NK-92 treated with Interleukin-12 subunit alpha and Interleukin-12 subunit beta, amount 100 ng/mL, for 24 hours (cell line): ENCODE measurements around the gene PPP1R3F.
"Not testable (repeated sequence)": the region's sequence is repeated elsewhere in the genome, so short reads cannot be mapped to it uniquely, and the experiment has no call there.

Experiments
- DNase-seq: peaks from one replicate; lab custom pipeline; 2025; lab: John Stamatoyannopoulos, UW

The PPP1R3F gene

GRCh38 chrX:49316085-49316484 lies 46.5 kb downstream of the PPP1R3F start:
- no peak for DNase-seq

DNA sequence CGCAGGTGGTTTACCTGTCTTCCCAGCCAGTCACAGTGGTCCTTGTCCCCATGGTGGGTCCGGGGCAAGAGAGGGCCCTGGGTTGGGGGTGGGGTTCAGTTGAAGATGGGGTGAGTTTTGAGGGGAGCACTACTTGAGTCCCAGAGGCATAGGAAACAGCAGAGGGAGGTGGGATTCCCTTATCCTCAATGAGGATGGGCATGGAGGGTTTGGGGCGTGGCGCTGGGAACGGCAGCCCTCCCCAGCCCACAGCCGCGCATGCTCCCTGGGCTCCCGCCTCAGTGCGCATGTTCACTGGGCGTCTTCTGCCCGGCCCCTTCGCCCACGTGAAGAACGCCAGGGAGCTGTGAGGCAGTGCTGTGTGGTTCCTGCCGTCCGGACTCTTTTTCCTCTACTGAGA lies 52.1 kb downstream of the PPP1R3F start, which contains the start of gene GAGE12J:
Gene GAGE12J, plus strand, starts transcription at position 301 of the 400 bp plus-strand sequence. CDS start 1,157 bp downstream, outside the sequence.
- not testable (repeated sequence) for DNase-seq

GRCh38 chrX:49322266-49322665 lies 52.7 kb downstream of the PPP1R3F start:
- DNase-seq, result not testable (repeated sequence)

DNA sequence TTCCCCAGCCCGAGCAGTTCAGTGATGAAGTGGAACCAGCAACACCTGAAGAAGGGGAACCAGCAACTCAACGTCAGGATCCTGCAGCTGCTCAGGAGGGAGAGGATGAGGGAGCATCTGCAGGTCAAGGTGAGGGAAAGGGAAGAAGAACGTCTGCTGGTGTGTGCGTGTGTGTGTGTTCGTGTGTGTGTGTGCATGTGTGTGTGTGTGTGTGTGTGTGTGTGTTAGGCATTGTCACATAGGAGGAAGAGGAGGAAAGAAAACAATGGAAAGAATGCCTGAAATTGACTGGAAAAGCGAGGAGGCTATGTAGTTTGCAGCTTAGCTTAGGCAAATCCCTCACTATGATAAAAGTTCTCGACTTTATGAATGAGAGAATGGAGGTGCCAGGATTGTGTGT lies 54.1 kb downstream of the PPP1R3F start:
- DNase-seq, result not testable (repeated sequence)

DNA sequence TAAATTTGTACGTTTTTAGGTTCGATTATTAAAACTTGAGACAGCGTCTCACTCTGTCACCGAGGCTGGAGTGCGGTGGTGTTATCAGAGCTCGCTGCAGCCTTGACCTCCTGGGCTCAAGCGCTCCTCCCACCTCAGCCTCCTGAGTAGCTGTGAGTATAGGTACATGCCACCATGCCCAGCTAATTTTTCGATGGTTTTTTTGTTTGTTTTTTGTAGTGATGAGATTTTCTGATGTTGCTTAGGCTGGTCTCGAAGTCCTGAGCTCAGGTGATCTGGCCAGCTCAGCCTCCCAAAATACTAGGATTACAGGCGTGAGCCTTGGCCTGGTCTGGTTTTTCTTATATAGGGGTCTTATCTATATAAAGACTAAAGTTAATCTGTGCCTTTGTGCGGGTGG lies 60.8 kb downstream of the PPP1R3F start:
- DNase-seq, result not testable (repeated sequence)

- DNase-seq, result not testable (repeated sequence)
Measured at GRCh38 chrX:49331282-49331681, 61.7 kb downstream of the PPP1R3F start, which contains the start of gene GAGE13. TSS of gene GAGE13 (plus strand) at chrX:49331582. CDS start at chrX:49332738, 1,156 bp downstream.

GRCh38 chrX:49331841-49332240 lies 62.2 kb downstream of the PPP1R3F start:
- DNase-seq, result not testable (repeated sequence)
